Epidermal melanocyte (primary cell): ENCODE measurements around the gene ALG2.
A peak's percentile ranks its signal among the peaks of the same experiment; 100 is the strongest.

Source experiments
- DNase-seq: peaks from one replicate; pipeline ENCODE4 v3.0.0; 2011; ENCODE audit warnings: low spot score; ENCODE audit not compliant: insufficient read length

The ALG2 gene

DNA sequence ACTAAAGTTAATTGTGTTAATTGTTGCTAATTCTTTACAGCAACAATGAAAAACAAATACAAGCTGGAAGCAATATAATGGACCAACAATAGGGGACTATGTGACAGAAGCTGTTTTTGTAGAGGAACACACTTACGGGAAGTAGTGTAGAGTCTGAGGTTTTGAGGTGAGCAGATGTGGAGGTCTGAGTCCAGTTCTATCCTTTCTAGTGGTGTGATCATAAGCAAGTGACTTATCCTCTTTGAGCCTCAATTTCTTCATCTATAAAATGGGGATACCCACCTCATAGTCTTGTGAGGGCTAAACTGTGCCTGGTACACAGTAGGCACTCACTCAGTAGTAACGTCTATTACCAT, 28.3 kb downstream of the ALG2 start:
- DNase-seq, result no peak

- DNase-seq, result no peak
Observed at GRCh38 chr9:99192786-99193465, 28.8 kb downstream of the ALG2 start.

DNA sequence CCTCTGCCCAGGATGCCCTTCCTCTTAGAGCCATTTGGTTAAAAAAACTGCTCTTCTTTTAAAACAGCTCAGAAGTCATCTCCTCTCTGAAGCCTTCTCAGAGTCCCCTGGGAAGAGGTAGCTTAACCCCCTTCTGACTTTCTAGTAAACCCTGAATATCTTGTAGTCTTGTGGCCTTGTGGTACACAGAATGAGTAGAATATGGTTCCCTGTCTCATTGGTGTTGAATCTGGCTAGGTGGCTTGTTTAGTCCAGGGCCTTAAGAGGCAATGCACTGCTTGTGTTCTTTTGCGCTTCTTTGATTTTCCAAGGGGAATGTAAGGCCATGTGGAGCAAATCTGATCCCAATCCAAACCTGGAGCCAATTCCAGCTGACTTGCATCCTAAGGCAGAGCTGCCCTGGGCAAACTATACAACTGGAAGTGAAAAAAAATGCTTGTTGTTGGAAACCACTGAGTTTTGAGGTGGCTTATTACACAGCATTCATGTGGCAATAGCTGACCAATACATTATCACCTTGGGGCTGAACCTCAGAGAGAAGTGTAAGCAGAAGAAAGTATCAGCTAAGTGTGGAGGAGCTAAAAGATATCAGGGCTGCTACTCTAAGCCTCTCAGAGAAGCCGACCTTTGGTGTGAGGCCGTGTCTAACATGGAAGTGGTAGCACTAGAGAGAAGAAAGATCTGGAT, 31.0 kb downstream of the ALG2 start:
- no peak for DNase-seq

- no peak for DNase-seq
Observed at GRCh38 chr9:99189887-99190596, 31.7 kb downstream of the ALG2 start.

DNA sequence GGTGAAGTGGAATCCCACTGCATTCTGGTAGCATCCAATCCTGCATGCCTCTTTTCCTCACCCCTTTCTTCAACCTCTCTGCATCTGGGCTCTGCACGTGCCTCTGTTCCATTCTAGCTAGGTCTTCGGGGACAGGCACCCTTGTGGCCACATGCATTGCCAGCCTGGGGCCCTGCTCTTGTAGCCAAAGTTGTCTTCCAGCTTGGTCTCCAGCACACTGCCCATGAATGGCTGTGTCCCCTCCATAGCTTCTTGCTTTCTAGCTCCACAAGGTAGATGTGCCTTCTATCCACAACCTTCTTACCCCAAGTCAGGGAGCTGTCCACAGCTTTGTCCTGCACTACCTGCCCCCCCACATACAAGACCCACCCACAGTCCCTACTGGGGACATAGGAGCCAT, 32.6 kb downstream of the ALG2 start:
- no peak for DNase-seq

GRCh38 chr9:99187311-99187710, 34.4 kb downstream of the ALG2 start:
- DNase-seq, result no peak

- DNase-seq, result no peak
Observed at GRCh38 chr9:99185934-99186333, 35.8 kb downstream of the ALG2 start.

GRCh38 chr9:99185348-99185632, 36.5 kb downstream of the ALG2 start:
- DNase-seq, result no peak

- peak; percentile 84 for DNase-seq
Observed at GRCh38 chr9:99184475-99185347, 37.0 kb downstream of the ALG2 start.

DNA sequence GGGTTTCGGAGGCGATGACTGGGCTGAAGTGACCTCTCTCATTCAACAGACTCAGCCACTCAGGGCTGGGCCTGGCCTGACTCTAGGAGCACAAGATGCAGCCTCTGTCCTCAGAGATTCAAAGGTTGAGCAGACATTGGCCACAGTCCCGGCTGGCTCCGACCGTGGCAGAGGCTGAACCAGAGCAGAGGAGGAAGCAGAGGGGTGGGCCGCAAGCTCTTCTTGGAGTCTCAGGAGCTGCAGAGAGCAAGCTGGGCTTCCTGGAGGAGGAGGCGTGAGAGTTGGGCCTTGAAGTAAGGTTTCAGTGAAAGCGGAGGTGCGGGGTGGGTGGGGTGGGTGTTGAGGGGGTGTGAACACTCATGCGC, 37.6 kb downstream of the ALG2 start:
- no peak for DNase-seq

DNA sequence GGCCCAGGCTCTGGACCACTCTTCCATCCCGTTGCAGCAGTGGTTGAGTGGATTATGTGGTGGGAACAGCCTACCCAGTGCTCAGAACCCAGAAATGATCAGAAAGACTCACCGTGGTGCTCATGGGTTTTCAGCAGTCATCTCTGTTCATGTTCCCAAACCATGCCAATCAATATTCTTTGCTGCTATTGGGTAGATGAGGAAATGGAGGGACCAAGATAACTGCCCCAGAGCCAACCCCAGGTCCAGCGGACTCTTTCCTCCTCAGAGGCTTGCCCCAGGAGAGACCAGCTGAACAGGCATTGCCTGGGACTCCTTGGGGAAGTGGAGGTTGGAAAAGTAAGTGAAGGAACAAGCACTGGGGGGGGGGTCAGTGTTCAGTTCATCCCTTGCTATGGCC, 38.1 kb downstream of the ALG2 start:
- DNase-seq, result no peak

DNA sequence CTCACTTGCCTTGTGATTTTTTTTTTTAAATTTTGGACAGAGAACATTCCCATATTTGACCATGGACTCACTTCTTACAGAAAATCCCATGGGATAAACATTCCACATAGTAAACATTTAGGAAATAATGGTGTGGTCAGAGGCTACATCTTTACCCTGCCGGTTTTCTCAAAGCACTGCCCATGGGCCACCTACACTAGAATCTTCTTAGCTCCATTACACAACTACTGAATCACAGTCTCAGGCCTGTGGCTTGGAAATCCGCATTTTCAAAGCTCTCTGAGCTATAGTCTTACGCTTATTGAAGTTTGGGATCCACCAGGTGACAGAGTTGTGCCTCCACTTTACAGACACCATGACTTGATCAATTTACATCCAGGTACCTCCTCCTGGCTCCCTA, 39.4 kb downstream of the ALG2 start:
- no peak for DNase-seq

GRCh38 chr9:99181621-99182020, 40.1 kb downstream of the ALG2 start:
- DNase-seq, result no peak

DNA sequence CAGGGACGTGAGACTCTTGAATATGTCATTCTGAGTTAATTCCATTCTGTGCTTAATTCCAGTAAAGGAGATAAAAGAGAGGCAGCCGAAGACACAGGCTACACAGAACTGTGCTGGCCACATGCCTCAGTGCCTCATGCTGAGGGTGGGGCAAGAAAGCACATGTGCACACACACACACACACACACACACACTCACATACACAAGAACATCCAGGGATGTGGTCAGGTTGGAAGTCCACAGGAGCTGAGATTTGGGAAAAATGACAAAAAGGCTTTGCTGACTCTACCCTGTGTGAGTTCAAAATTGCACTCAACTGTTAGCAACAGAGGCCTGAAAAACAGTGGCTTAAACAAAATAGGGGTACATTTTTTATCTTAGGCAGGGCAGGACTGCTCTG, 40.5 kb downstream of the ALG2 start:
- no peak for DNase-seq

GRCh38 chr9:99180662-99181061, 41.1 kb downstream of the ALG2 start:
- no peak for DNase-seq

- no peak for DNase-seq
Observed at GRCh38 chr9:99180199-99180598, 41.5 kb downstream of the ALG2 start.

GRCh38 chr9:99178912-99179872, 42.5 kb downstream of the ALG2 start:
- no peak for DNase-seq

DNA sequence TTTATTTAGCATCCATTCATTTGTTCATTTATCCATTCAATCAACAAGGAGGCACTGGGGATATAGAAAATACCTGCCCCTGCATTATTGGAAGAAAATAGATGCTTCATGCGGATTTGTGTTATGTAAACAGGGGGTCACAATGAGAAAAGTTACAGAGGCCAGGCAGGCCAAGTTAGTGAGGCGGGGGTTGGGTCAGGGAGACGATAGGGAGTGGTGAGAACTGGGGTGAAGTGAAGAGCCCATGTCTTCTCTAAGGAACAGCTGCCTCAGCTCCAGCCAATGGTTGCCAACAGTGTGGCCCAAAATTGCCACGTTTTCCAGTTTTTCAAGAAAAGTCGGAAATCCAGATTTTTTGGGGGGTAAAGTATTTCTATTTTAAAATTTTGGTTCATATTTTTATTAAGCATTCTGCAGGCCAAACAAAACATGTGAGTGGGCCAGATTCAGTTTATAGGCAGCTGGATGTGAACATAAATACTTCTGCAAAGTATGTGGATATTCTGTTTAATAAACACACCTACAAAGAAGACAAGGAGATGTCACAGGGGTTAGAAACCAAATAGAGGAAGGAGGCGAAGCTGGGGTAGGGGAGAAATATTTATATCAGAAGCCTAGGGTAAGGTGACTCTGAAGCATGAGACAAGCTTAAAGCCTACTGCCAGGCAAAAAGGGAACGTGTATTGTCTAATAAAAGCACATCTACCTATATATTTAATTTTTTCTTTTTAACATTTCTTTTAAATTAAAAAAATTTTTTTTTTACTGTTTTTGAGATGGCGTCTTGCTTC, 44.0 kb downstream of the ALG2 start:
- DNase-seq, result no peak

- no peak for DNase-seq
Observed at GRCh38 chr9:99176527-99177013, 45.2 kb downstream of the ALG2 start.
